ENCODE data around the gene JAZF1. TPM values are rescaled to one million over a fixed set of nuclear protein-coding genes. Genes with fewer than 3 reads are reported as not detected.

JAZF1 gene
- total and polyA plus RNA-seq, 10 of the 15 experiments (the other 5 are each of a cell fraction or from before 2014, with no cell fraction given): 0.04 to 0.82 (median 0.15) TPM; not detected in 3

- FAIRE-seq (no peak), DNase-seq (ENCODE audit: low read depth, low spot score) (no peak), ATAC-seq (no peak)
- Histone ChIP-seq H3K27me3 (replicated peaks in 1 of 2; ENCODE audit: control insufficient read depth in 2 of 2, insufficient read depth in 2 of 2, low read length in 1 of 2) (peaks cover 0 to 2% of the 10 kb centered on the region in 2 experiments; a peak in 3 of 4 replicates), H3K4me1 (ENCODE audit: control insufficient read depth, insufficient read depth, low read length) (no peaks in the 10 kb centered on the region), H3K4me2 (ENCODE audit: control insufficient read depth, insufficient read depth) (no peak overlapping the region), H2AFZ (ENCODE audit: control insufficient read depth, low read depth, low read length) (no peak overlapping the region), H4K20me1 (ENCODE audit: control insufficient read depth, insufficient read depth) (no peaks in the 10 kb centered on the region), H3K4me3 (no peak overlapping the region), H3K27ac (ENCODE audit: control insufficient read depth, insufficient read depth) (no peak overlapping the region), H3K9ac (ENCODE audit: control insufficient read depth, insufficient read depth, low read length) (no peak overlapping the region), H3K36me3 (ENCODE audit: control insufficient read depth in 2 of 2, insufficient read depth in 2 of 2, low read length in 1 of 2) (no peaks in the 10 kb centered on the region), H3K9me3 (replicated peaks; ENCODE audit: control insufficient read depth, insufficient read depth, low read length) (no peaks in the 10 kb centered on the region), H3K79me2 (ENCODE audit: control insufficient read depth, insufficient read depth, low read length) (no peaks in the 10 kb centered on the region)
- SMC1A ChIA-PET (ENCODE audit: uncharacterized antibody, unreplicated experiment): interaction anchor here (3.4 kb wide), 1 partner anchor 11 kb away, joined by 11 read pairs; no protein-coding TSS in a partner anchor
- WGBS (ENCODE audit: insufficient coverage, insufficient replicate concordance, low lambda C conversion rate, missing lambda C conversion rate): 48% methylated on average over 8 of the region's 8 CpGs
- BruUV-seq (replicated peaks): no TSS peak
- intact Hi-C loops (cut with micrococcal nuclease; ENCODE audit: unreplicated experiment) (no loop called here), in situ Hi-C loops (cut with MboI) (no loop called here)
- RAD21 ChIA-PET (ENCODE audit: unreplicated experiment): interaction anchor here (0.9 kb wide), 1 partner anchor 11 kb away, joined by 3 read pairs; no protein-coding TSS in a partner anchor
- POLR2A ChIA-PET: no interaction called here
- CTCF ChIA-PET: interaction anchor here (0.9 kb wide), 1 partner anchor 11 kb away, joined by 5 read pairs; no protein-coding TSS in a partner anchor
- no peak for TF ChIP-seq WRNIP1 (IDR thresholded peaks at IDR 0.05; ENCODE audit: borderline replicate concordance, low read depth, low read length)
- no peak for TF ChIP-seq PAX8 (IDR thresholded peaks at IDR 0.05)
- no peak for TF ChIP-seq CBFB (IDR thresholded peaks at IDR 0.05; ENCODE audit: low read depth)
- TF ChIP-seq TBL1XR1 (IDR thresholded peaks at IDR 0.05; ENCODE audit: low read depth, low read length): no peak
- no peak for TF ChIP-seq SREBF2 (IDR thresholded peaks at IDR 0.05; ENCODE audit: low read length)
- TF ChIP-seq RB1 (IDR thresholded peaks at IDR 0.05; ENCODE audit: borderline replicate concordance): no peak
- no peak for TF ChIP-seq REST (IDR thresholded peaks at IDR 0.05; ENCODE audit: low read depth, low read length)
- TF ChIP-seq HDGF (IDR thresholded peaks at IDR 0.05): no peak
- no peak for TF ChIP-seq NFYB (IDR thresholded peaks at IDR 0.05; ENCODE audit: insufficient read depth, low read depth, low read length)
- TF ChIP-seq PRDM15 (CRISPR knock-in tag; IDR thresholded peaks at IDR 0.05): no peak
- no peak for TF ChIP-seq SRF (IDR thresholded peaks at IDR 0.05; ENCODE audit: low read depth in 2 of 2, low read length in 2 of 2)
- TF ChIP-seq IKZF2 (IDR thresholded peaks at IDR 0.05): no peak
- TF ChIP-seq PML (IDR thresholded peaks at IDR 0.05; ENCODE audit: low read length): no peak
- TF ChIP-seq, protein P1, sequence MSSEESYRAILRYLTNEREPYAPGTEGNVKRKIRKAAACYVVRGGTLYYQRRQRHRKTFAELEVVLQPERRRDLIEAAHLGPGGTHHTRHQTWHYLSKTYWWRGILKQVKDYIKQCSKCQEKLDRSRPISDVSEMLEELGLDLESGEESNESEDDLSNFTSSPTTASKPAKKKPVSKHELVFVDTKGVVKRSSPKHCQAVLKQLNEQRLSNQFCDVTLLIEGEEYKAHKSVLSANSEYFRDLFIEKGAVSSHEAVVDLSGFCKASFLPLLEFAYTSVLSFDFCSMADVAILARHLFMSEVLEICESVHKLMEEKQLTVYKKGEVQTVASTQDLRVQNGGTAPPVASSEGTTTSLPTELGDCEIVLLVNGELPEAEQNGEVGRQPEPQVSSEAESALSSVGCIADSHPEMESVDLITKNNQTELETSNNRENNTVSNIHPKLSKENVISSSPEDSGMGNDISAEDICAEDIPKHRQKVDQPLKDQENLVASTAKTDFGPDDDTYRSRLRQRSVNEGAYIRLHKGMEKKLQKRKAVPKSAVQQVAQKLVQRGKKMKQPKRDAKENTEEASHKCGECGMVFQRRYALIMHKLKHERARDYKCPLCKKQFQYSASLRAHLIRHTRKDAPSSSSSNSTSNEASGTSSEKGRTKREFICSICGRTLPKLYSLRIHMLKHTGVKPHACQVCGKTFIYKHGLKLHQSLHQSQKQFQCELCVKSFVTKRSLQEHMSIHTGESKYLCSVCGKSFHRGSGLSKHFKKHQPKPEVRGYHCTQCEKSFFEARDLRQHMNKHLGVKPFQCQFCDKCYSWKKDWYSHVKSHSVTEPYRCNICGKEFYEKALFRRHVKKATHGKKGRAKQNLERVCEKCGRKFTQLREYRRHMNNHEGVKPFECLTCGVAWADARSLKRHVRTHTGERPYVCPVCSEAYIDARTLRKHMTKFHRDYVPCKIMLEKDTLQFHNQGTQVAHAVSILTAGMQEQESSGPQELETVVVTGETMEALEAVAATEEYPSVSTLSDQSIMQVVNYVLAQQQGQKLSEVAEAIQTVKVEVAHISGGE (CRISPR knock-in tag; IDR thresholded peaks at IDR 0.05): no peak
These were observed 107.6 kb downstream of the JAZF1 start for GRCh38 chr7:28072876-28073514.
